Endothelial cell of umbilical vein (primary cell): ENCODE measurements around the gene IFNGR1. TPM values are rescaled to one million over a fixed set of nuclear protein-coding genes. Genes with fewer than 3 reads are reported as not detected.
"Not testable (repeated sequence)": the region's sequence is repeated elsewhere in the genome, so short reads cannot be mapped to it uniquely, and the experiment has no call there.

Source experiments
- BruUV-seq: library from RNA; stranded (reverse); fragments of 400-500 nt; replicated peaks from 2 replicates; lab custom pipeline; 2021; lab: Mats Ljungman, UMichigan
- CTCF ChIA-PET: fragments of 300-600, 350-600 bp; sonication (Branson Sonifier 250); formaldehyde crosslinking; loops from one replicate; lab custom pipeline; 2021; ENCODE audit warnings: antibody characterized with exemption, inconsistent platforms; lab: Charles Lee
- POLR2A ChIA-PET: fragments of 300-600, 350-600 bp; sonication (Branson Sonifier 250); formaldehyde crosslinking; loops from one replicate; lab custom pipeline; 2021; ENCODE audit warnings: antibody characterized with exemption, inconsistent platforms; lab: Charles Lee
- DNase-seq: peaks from one replicate; pipeline ENCODE4 v3.0.0-alpha.2; 2011; ENCODE audit warnings: low read depth, low spot score
- FAIRE-seq: peaks from 2 replicates; lab custom pipeline; 2011; peaks lifted over from hg19 to GRCh38; lab: Jason Lieb, UNC
- H2AFZ ChIP-seq: 2 replicates; pipeline ENCODE4 v1.6.0; 2012; ENCODE audit warnings: low read depth, low read length, control low read depth, inconsistent platforms
- H3K27ac ChIP-seq: 2 replicates; pipeline ENCODE4 v1.5.1; 2011; ENCODE audit warnings: low read depth, mild to moderate bottlenecking, control low read depth, low read length, moderate library complexity; ENCODE audit not compliant: insufficient read depth
- H3K27me3 ChIP-seq, 2 experiments: 2 replicates each; pipeline versions ENCODE4 v1.6.0 to v1.6.1; 2011; ENCODE audit warnings: low read length in 2 of 2, mixed read lengths in 1 of 2; ENCODE audit not compliant: control insufficient read depth in 2 of 2, insufficient read depth in 2 of 2
- H3K36me3 ChIP-seq, 2 experiments: 2 replicates in 1 of 2; 3 replicates in 1 of 2; pipeline ENCODE4 v1.5.1; 2011; ENCODE audit warnings: low read length in 2 of 2, mild to moderate bottlenecking in 1 of 2, moderate library complexity in 1 of 2; ENCODE audit not compliant: control insufficient read depth in 2 of 2, insufficient read depth in 2 of 2; ENCODE audit errors: extremely low read depth in 1 of 2
- H3K4me1 ChIP-seq: 3 replicates; pipeline ENCODE4 v1.5.1; 2011; ENCODE audit warnings: mild to moderate bottlenecking, low read length; ENCODE audit not compliant: control insufficient read depth, insufficient read depth; ENCODE audit errors: extremely low read depth
- H3K4me2 ChIP-seq: 2 replicates; pipeline ENCODE4 v1.6.1; 2011; ENCODE audit warnings: low read length, control low read depth, mixed read lengths; ENCODE audit not compliant: insufficient read depth
- H3K4me3 ChIP-seq, 3 experiments: fragments of 200-600 bp in 1 of 3; sonication (generic), shearing (Covaris generic) in 1 of 3; replicated peaks in 1 of 3; 2 replicates each; pipeline ENCODE4 v1.5.1; 2011 to 2016; ENCODE audit warnings: control low read depth in 3 of 3, low read length in 3 of 3, mild to moderate bottlenecking in 2 of 3, inconsistent platforms in 1 of 3, low read depth in 1 of 3, moderate library complexity in 1 of 3; ENCODE audit not compliant: insufficient read depth in 1 of 3
- H3K79me2 ChIP-seq: 2 replicates; pipeline ENCODE4 v1.6.0; 2012; ENCODE audit warnings: low read length, inconsistent platforms; ENCODE audit not compliant: control insufficient read depth, insufficient read depth
- H3K9ac ChIP-seq: replicated peaks from 2 replicates; pipeline ENCODE3; 2011; ENCODE audit warnings: low read length, control low read depth; ENCODE audit not compliant: insufficient read depth; ENCODE audit errors: extremely low read depth
- H3K9me1 ChIP-seq: replicated peaks from 3 replicates; pipeline ENCODE4 v1.6.0; 2011; ENCODE audit warnings: mild to moderate bottlenecking, low read length; ENCODE audit not compliant: control insufficient read depth, insufficient read depth; ENCODE audit errors: extremely low read depth
- H3K9me3 ChIP-seq: replicated peaks from 2 replicates; pipeline ENCODE4 v1.5.1; 2012; ENCODE audit warnings: low read length, inconsistent platforms; ENCODE audit not compliant: control insufficient read depth, insufficient read depth
- H4K20me1 ChIP-seq: replicated peaks from 2 replicates; pipeline ENCODE3; 2011; ENCODE audit warnings: mild to moderate bottlenecking, low read length; ENCODE audit not compliant: control insufficient read depth, insufficient read depth; ENCODE audit errors: extremely low read depth
- EZH2 ChIP-seq: IDR thresholded peaks from 2 replicates; pipeline ENCODE4 v1.6.1; 2012; ENCODE audit warnings: borderline replicate concordance, low read depth, mild to moderate bottlenecking, moderate library complexity, low read length, inconsistent platforms; ENCODE audit not compliant: severe bottlenecking
- FOS ChIP-seq: IDR thresholded peaks from 2 replicates; pipeline ENCODE4 v1.6.1; 2011; ENCODE audit warnings: mild to moderate bottlenecking, low read length, moderate library complexity, borderline replicate concordance; ENCODE audit not compliant: insufficient read depth
- GATA2 ChIP-seq: IDR thresholded peaks from 2 replicates; pipeline ENCODE4 v1.7.0; 2011; ENCODE audit warnings: low read depth, mild to moderate bottlenecking, moderate library complexity, mixed read lengths, low read length; ENCODE audit not compliant: insufficient read length, insufficient read depth
- JUN ChIP-seq: IDR thresholded peaks from 2 replicates; pipeline ENCODE4 v1.6.1; 2011; ENCODE audit warnings: borderline replicate concordance, low read depth; ENCODE audit not compliant: insufficient read length, insufficient read depth
- MYC ChIP-seq: IDR thresholded peaks from one replicate; pipeline ENCODE4 v1.6.1; 2011; ENCODE audit warnings: mild to moderate bottlenecking, low read depth, low read length
- POLR2A ChIP-seq: IDR thresholded peaks from 2 replicates; pipeline ENCODE4 v1.6.1; 2012; ENCODE audit warnings: low read depth, mild to moderate bottlenecking, control low read depth, low read length
- POLR2AphosphoS5 ChIP-seq: IDR thresholded peaks from 2 replicates; pipeline ENCODE4 v1.6.1; 2012; ENCODE audit warnings: low read depth, mild to moderate bottlenecking, control low read depth, low read length, moderate library complexity; ENCODE audit not compliant: insufficient read depth
- dilution Hi-C: fragments of 300-500 bp; cut with MboI; formaldehyde crosslinking; loops from one replicate; pipeline ENCODE4 v1.15.0; 2019; ENCODE audit warnings: low sequenced_read_pairs; ENCODE audit not compliant: extremely low pct_ligation_motif_present
- intact Hi-C: fragments of 100-400 bp; cut with micrococcal nuclease; formaldehyde crosslinking; loops from one replicate; pipeline ENCODE4 v1.10.0; 2022
- polyA plus RNA-seq, 4 experiments: library from polyadenylated mRNA; depleted of rRNA in 3 of 4; stranded (reverse) in 3 of 4; unstranded in 1 of 4; fragments of >200 nt; gene quantifications; 2 replicates each; pipeline versions ENCODE4 v1.2.1 to v1.2.3, GENCODE V29; 2011 to 2012; ENCODE audit warnings: missing spikeins in 1 of 4
- total RNA-seq: library from RNA; stranded (reverse); gene quantifications from 2 replicates; pipeline ENCODE4 v1.2.3, GENCODE V29; 2021
- TF ChIP-seq, protein P1 (sequence below): IDR thresholded peaks from 2 replicates; pipeline ENCODE4 v1.6.1; 2011; ENCODE audit not compliant: insufficient read depth, insufficient read length
- TF ChIP-seq, protein P2 (sequence below), 2 donors: IDR thresholded peaks; 1 replicate in 1 of 2; 2 replicates in 1 of 2; pipeline ENCODE4 v1.5.1; 2011; ENCODE audit warnings: low read length in 2 of 2, mild to moderate bottlenecking in 2 of 2, moderate library complexity in 2 of 2, control low read depth in 1 of 2, inconsistent platforms in 1 of 2, low read depth in 1 of 2; ENCODE audit not compliant: insufficient read depth in 1 of 2; ENCODE audit errors: extremely low read depth in 1 of 2

Gene IFNGR1
- total and polyA plus RNA-seq, 2 donors (not counting 3 experiments of a cell fraction or from before 2014, with no cell fraction given) = 19.1 to 31.2 TPM

DNA sequence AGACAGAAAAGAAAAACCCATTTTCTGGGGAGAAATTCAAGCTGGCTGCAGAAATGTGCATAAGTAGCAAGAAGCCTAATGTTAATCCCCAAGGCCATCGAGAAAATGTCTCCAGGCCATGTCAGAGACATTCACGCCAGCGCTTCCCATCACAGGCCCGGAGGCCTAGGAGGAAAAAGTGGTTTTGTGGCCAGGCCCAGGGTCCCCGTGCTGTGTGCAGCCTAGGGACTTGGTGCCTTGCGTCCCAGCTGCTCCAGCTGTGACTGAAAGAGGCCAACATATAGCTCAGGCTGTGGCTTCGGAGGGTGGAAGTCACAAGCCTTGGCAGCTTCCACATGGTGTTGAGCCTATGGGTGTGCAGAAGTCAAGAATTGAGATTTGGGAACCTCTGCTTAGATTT lies 10.9 kb downstream of the IFNGR1 start:
- no peak for FAIRE-seq
- peaks cover 44% of the 10 kb centered on the region for H3K79me2 ChIP-seq

DNA sequence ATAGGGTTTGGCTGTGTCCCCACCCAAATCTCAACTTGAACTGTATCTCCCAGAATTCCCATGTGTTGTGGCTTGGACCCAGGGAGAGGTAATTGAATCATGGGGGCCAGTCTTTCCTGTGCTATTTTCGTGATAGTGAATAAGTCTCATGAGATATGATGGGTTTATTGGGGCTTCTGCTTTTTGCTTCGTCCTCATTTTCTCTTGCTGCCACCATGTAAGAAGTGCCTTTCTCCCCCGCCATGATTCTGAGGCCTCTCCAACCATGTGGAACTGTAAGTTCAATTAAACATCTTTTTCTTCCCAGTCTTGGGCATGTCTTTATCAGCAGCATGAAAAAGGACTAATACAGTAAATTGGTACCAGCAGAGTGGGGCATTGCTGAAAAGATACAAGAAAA lies 11.7 kb downstream of the IFNGR1 start:
- Histone ChIP-seq H3K79me2 (peaks cover 40% of the 10 kb centered on the region), H3K36me3 (peaks cover 4 to 12% of the 10 kb centered on the region in 2 experiments)
- H3K4me1 ChIP-seq, H3K27me3 ChIP-seq, H3K4me2 ChIP-seq, dilution Hi-C loops, BruUV-seq, H3K27ac ChIP-seq, H3K9ac ChIP-seq, DNase-seq, H3K4me3 ChIP-seq, H4K20me1 ChIP-seq, intact Hi-C loops, H3K9me3 ChIP-seq, H2AFZ ChIP-seq, FAIRE-seq, POLR2A ChIA-PET, H3K9me1 ChIP-seq, CTCF ChIA-PET: not testable (repeated sequence)

More for the DNA sequence above, 10.9 kb downstream of the IFNGR1 start:
- dilution Hi-C loops = no loop called here
- Histone ChIP-seq H3K9me1 (no peaks in the 10 kb centered on the region), H3K4me2 (no peak overlapping the region), H3K4me1 (peaks cover 15% of the 10 kb centered on the region), H3K27ac (no peak overlapping the region), H3K9me3 (no peaks in the 10 kb centered on the region), H3K27me3 (no peaks in the 10 kb centered on the region), H3K4me3 (no peak overlapping the region), H2AFZ (no peak overlapping the region), H4K20me1 (no peaks in the 10 kb centered on the region), H3K36me3 (peaks cover 4 to 6% of the 10 kb centered on the region in 2 experiments), H3K9ac (no peak overlapping the region)
- ChIA-PET CTCF (no interaction called here), POLR2A (no interaction called here)
- intact Hi-C loops = no loop called here
- no peak for DNase-seq
- TF ChIP-seq JUN = no peak
- TF ChIP-seq MYC = no peak
- TF ChIP-seq GATA2 = no peak
- TF ChIP-seq, protein P1, sequence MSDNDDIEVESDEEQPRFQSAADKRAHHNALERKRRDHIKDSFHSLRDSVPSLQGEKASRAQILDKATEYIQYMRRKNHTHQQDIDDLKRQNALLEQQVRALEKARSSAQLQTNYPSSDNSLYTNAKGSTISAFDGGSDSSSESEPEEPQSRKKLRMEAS = no peak
- no peak for TF ChIP-seq POLR2AphosphoS5
- TF ChIP-seq, protein P2, sequence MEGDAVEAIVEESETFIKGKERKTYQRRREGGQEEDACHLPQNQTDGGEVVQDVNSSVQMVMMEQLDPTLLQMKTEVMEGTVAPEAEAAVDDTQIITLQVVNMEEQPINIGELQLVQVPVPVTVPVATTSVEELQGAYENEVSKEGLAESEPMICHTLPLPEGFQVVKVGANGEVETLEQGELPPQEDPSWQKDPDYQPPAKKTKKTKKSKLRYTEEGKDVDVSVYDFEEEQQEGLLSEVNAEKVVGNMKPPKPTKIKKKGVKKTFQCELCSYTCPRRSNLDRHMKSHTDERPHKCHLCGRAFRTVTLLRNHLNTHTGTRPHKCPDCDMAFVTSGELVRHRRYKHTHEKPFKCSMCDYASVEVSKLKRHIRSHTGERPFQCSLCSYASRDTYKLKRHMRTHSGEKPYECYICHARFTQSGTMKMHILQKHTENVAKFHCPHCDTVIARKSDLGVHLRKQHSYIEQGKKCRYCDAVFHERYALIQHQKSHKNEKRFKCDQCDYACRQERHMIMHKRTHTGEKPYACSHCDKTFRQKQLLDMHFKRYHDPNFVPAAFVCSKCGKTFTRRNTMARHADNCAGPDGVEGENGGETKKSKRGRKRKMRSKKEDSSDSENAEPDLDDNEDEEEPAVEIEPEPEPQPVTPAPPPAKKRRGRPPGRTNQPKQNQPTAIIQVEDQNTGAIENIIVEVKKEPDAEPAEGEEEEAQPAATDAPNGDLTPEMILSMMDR (IDR thresholded peaks at IDR 0.05; ENCODE audit: extremely low read depth in 1 of 2, insufficient read depth in 1 of 2, low read depth in 1 of 2, low read length in 2 of 2) = no peak
- no peak for TF ChIP-seq POLR2A
- no peak for TF ChIP-seq FOS
- TF ChIP-seq EZH2 = no peak
- no TSS peak for BruUV-seq
